GDM1 (cell line): ENCODE data around the gene ATP6V1D.
"Not testable (repeated sequence)": the region's sequence is repeated elsewhere in the genome, so short reads cannot be mapped to it uniquely, and the experiment has no call there.

Experiments
- DNase-seq: peaks from one replicate; lab custom pipeline; 2025; lab: John Stamatoyannopoulos, UW

Gene ATP6V1D

DNA sequence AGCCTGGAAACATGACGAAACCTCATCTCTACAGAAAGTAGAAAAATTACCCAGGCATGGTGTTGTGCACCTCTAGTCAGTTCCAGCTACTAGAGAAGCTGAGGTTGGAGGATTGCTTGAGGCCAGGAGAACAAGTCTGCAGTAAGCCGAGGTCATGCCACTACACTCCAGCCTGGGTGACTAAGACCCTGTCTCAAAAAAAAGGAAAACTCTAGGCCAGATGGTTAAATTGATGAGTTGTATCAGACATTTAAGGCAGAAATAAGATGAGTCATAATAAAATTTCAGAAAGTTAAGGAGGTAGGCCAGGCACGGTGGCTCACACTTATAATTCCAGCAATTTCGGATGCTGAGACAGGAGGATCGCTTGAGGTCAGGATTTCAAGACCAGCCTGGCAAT, 11.2 kb upstream of the ATP6V1D start:
- no peak for DNase-seq

DNA sequence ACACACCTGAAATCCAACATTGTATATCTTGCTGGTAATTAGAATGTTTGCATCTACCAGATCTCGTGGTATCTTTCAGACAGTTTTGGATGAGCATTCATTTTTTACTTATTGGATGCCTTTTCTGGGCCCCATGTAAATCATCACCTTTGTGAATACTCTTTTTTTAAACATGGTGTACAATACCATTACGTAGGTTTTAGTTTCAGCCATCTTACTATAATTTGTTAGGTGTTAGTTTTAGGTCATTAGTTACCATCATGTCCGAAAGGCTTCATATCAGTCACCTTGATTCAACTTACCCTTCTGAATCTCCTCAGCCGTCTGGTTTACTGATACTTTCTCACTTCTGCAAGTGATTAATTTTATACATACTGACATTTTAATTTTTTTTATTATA, 5.9 kb upstream of the ATP6V1D start:
- no peak for DNase-seq

DNA sequence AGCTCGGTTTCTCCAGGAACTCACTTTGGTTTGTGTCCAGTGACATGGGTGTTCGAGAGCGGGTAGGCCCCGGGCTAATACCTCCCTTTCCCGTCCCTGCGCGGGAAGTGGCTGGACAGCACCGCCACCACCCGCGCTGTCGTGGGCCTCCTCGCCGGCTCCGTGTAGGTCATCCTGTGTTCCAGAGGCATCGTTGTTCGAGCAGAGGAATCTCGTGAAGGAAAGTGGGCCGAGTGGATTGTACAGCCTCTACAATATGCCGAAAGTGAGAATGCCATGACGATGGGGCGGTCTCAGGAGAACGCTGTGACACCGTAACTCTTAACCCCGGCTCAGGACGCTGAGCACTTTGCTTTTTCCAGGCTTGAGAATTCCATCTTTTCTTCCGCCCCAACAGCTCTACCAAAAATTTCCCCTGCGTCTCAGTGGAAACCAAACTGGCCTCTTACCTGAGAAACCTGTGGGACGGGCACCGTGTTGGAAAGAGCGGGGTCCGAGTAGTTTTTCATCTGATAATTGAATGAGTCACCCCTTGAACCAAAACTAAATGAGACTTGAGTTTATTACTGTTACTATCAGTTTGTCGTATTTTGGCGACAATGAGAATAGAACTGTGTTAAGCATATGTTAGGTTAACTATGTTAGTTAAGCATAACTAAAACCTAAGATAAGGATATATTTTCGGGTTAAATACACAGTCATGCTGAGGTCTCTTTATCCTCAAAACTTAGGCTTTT, 1.0 kb upstream of the ATP6V1D start:
- DNase-seq, result no peak

- no peak for DNase-seq
These were observed 455 bp downstream of the ATP6V1D start for GRCh38 chr14:67358924-67359774.

DNA sequence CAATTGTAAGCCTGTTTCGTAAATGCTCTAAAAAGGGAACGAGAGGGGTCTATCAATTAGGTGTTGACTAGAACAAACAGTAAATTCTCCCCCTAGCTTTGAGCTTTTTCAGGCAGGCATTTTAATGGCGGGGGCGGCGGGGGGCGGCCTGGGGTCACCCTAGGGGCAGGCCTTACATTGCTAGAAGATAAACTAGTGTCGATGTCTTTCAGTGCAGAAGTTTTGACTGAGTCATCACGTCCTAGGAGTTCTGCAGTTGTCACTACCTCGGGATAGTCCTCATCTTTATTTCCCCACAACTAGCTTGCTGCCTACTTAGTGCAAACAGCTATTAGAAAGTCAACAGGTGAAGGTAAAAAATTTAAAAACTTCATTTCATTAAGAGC, 1.6 kb downstream of the ATP6V1D start:
- no peak for DNase-seq

DNA sequence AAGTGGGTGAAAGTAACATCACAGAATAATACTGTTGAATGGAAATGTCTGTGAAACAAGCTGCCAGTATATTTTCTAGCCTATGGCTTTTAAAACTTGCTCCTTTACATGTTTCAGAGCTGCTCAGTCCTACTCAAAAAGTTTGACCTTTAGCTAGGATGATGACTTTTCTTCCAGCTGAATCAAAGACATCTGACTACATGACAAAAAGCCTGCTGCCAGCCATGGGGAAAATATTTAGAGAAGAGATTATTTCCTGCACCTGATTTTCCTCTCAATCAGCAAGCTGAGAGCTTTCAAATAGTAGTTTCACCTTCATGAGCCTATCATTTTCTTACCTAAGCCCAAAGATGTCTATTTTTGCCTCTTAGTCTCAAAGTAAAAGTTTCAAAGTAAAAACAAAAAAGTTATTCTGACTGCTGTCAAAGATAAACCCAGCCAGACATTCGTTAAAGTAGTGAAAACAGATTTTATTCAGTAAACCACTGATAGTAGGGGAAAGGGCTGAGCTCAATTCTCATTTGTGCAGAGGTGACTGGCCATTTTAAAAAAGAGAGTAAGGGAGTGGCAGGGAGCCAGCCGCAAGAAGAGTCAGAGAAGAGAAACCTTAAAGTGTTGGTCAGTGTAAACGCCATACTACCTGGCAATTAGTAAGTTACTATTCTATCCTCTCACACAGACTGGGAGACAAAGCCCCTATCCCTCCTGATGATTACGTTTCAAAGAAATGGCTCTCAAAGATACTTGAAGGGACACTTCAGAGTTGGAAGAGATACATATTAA, 2.2 kb downstream of the ATP6V1D start:
- DNase-seq, result no peak

DNA sequence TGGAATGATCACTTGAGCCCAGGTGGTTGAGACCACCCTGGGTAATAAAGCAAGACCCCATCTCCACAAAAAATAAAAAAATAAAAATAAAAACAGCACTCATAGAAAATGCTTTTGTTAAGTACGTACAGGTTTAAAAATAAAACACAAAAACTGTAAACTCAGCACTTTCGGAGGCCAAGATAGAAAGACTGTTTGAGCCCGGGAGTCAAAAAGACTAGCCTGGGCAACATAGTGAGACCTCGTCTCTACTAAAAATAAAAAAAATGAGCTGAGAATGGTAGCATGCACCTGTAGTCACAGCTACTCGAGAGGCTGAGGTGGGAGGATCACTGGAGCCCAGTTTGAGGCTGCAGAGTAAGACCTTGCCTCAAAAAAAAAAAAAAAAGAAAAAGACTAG, 7.5 kb downstream of the ATP6V1D start:
- no peak for DNase-seq

- DNase-seq, result no peak
These were observed 14.0 kb downstream of the ATP6V1D start for GRCh38 chr14:67345583-67345982.

DNA sequence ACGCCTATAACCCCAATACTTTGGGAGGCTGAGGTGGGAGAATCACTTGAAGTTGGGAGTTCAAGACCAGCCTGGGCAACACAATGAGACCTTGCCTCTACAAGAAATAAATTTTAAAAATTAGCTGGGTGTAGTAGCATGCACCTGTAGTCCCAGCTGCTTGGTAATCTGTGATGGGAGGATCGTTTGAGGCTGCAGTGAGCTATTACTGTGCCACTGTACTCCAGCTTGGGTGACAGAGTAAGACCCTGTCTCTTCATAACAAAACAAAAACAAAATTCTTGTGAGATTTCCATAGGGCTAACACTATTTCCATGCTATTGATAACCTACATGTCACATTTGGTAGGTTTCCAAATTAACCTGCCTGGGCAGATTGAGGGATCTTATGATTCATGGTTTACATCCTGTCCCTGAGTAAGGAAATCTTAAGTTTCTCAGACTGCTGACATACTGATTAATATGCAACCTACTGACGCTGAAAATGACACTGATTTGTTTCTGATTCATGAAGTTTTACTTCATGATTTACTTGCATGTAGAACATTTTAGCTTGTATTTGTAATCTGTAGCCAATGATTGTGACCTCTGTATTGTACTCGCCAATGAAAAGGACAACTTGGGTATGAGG, 15.9 kb downstream of the ATP6V1D start:
- DNase-seq, result no peak

DNA sequence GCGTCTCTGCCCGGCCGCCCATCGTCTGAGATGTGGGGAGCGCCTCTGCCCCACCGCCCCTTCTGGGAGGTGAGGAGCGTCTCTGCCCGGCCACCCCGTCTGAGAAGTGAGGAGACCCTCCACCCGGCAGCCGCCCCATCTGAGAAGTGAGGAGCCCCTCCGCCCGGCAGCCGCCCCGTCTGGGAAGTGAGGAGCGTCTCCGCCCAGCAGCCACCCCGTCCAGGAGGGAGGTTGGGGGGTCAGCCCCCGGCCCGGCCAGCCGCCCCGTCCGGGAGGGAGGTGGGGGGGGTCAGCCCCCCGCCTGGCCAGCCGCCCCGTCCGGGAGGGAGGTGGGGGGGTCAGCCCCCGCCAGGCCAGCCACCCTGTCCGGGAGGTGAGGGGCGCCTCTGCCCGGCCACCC, 18.4 kb downstream of the ATP6V1D start:
- not testable (repeated sequence) for DNase-seq

DNA sequence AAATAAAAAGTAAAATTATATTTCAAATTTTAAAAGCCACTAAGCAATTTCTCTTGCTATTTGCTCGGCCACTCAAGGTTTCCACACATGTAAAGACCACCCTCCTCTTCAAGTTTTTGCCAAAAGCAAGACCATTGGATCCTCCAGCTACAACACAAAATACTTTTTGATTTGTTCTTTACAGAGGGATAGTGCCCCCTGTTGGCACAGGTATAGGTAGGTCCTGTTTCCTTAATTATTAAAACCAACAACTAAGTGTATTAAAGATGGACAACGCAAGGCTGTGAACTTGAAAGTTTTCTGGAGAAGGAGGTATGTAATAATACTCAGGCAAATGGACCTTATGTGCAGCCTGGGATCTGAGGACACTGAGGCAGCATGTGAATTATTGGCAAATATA, 23.8 kb downstream of the ATP6V1D start:
- DNase-seq, result no peak

GRCh38 chr14:67332468-67332867, 27.1 kb downstream of the ATP6V1D start:
- no peak for DNase-seq

DNA sequence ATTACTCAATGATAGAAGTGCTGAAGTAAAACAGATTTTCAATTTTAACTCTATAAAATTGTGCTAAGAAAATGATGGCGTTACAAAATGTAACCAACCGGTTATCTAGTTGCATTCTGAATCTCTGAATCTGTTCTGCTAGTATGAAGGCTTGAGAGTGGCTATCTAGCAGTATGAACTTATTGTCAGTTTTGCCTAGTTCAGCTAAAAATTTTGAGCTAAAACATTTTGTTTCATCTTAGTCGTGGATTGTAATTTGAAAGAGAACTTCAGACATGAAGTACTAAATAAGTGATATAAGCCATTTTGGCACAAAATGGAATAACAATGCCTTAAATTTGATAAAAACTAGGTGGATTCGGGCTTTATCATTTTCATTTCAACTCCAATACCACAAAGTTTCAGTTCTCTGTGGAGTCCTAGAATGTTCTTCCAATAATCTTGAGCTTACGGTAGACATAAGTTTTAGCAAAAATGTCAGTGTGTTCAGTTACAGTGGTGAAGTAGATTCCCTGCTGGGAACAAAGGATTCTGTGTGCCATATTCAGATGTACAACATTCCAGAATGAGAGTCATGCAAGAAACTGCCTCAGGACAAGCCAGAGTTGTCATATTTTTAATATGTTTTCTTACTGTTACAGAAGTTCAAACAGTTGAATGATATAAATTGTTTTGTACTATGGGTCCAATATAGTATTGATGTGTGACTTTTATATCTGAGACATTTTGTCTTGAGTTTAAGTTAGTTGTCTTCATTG, 28.1 kb downstream of the ATP6V1D start:
- DNase-seq, result no peak

- DNase-seq, result not testable (repeated sequence)
These were observed 29.9 kb downstream of the ATP6V1D start for GRCh38 chr14:67329666-67330065.

DNA sequence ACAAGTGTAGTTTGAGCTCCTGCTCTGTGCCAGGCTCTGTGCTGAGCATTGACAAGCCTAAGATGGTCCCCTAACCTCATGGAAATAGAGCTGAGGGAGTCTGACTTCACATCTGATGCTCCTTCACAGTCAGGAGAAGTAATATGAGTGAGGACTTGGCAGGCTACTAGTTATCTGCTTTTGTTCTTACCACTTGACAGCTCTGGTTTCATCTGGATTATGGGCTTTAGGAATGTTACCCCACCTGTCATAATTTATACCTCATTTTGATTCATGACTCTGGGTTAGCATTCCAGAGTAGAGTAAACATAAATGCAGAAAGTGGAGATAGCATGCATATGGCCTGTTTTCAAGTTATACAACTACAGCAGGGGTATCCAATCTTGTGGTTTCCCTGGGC, 40.5 kb downstream of the ATP6V1D start:
- DNase-seq, result no peak

DNA sequence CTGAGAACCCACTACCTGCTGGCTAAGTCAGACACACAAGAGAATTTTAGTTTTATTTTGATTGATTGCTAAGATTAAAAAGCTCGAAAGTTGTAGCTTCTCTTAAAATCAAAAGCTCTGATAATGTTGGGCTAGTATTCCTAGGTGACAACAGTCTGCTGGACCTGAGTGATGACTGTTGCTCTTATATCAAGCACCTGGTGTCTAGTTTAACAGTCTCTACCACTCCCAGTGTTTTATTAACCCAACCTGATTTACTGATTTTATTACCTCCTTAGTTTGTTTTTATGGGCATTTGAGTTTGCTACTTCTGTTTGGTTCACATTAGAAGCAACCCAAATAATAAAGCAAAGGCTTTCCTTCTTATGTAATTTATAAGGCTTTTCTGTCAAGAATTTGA, 41.8 kb downstream of the ATP6V1D start:
- DNase-seq, result no peak

GRCh38 chr14:67313153-67313552, 46.5 kb downstream of the ATP6V1D start:
- DNase-seq, result no peak

DNA sequence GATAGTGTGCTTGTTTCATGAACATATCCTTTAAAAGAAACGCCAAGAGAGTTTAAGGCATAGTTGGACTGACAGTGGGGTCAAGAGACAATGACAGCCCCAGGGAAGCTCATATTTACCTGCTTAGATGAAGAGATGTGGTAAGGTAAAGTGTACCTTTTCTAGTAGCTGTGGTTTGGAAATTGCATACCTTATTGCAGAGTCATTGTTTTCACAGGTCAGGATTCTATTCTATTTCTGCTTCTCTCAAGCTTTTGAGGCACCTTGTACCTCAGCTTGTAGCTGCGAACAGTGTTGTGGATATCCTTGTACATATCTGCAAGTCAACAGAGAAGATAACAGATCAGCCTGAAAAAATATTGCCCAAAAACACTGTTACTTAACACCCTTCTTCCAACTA, 47.7 kb downstream of the ATP6V1D start:
- DNase-seq, result no peak
